Kidney (tissue), 14 donors: ENCODE results near the gene TRIM44. TPM values are rescaled to one million over a fixed set of nuclear protein-coding genes. Genes with fewer than 3 reads are reported as not detected.
A peak's percentile ranks its signal among the peaks of the same experiment; 100 is the strongest.

Source experiments
- DNase-seq, 5 donors: peaks; one replicate each; pipeline ENCODE4 v3.0.0-alpha.2; 2013 to 2020
- FAIRE-seq: peaks from 2 replicates; lab custom pipeline; 2012; peaks lifted over from hg19 to GRCh38; lab: Jason Lieb, UNC
- H3K27ac ChIP-seq, 2 donors: one replicate each; pipeline ENCODE4 v1.7.0; 2013; ENCODE audit warnings: low read depth in 2 of 2, low read length in 2 of 2, inconsistent platforms in 1 of 2
- H3K27me3 ChIP-seq: one replicate; pipeline ENCODE4 v1.7.1; 2013; ENCODE audit warnings: low read length, inconsistent platforms; ENCODE audit not compliant: control insufficient read depth, insufficient read depth
- H3K36me3 ChIP-seq, 3 donors: one replicate each; pipeline versions ENCODE4 v1.7.0 to v1.7.1; 2013; ENCODE audit warnings: low read length in 3 of 3, control low read depth in 1 of 3, inconsistent platforms in 1 of 3; ENCODE audit not compliant: insufficient read depth in 3 of 3, control insufficient read depth in 2 of 3
- H3K4me1 ChIP-seq, 3 donors: one replicate each; pipeline versions ENCODE4 v1.7.0 to v1.7.1; 2013; ENCODE audit warnings: low read length in 3 of 3, inconsistent platforms in 1 of 3, low read depth in 1 of 3; ENCODE audit not compliant: control insufficient read depth in 2 of 3, insufficient read depth in 2 of 3
- H3K4me3 ChIP-seq, 3 donors: one replicate each; pipeline versions ENCODE4 v1.7.0 to v1.8.1; 2013; ENCODE audit warnings: low read length in 3 of 3, control low read depth in 1 of 3, inconsistent platforms in 1 of 3
- H3K9ac ChIP-seq, 3 donors: one replicate each; pipeline versions ENCODE4 v1.7.0 to v1.7.1; 2013; ENCODE audit warnings: low read length in 3 of 3, control low read depth in 1 of 3, inconsistent platforms in 1 of 3
- H3K9me3 ChIP-seq, 3 donors: one replicate each; pipeline versions ENCODE4 v1.7.0 to v1.7.1; 2013; ENCODE audit warnings: low read length in 3 of 3, control low read depth in 1 of 3, inconsistent platforms in 1 of 3; ENCODE audit not compliant: control insufficient read depth in 2 of 3, insufficient read depth in 1 of 3
- CTCF ChIP-seq: IDR thresholded peaks from 3 replicates; pipeline ENCODE4 v1.5.1; 2012; ENCODE audit warnings: mild to moderate bottlenecking, moderate library complexity, borderline replicate concordance; ENCODE audit not compliant: insufficient read depth; ENCODE audit errors: extremely low read depth
- intact Hi-C: fragments of 100-400 bp; cut with DNase I; formaldehyde crosslinking; loops from one replicate; pipeline ENCODE4 v1.11.1; 2022
- polyA plus RNA-seq: library from polyadenylated mRNA; stranded (reverse); fragments of 350-450 nt; fragmentation: Illumina TruSeq; extraction: RNeasy Lipid Tissue Mini Kit (QIAGEN cat#74804); gene quantifications from one replicate; pipeline ENCODE4 v1.2.3, GENCODE V29; 2014; ENCODE audit warnings: low read depth, low replicate concordance; ENCODE audit not compliant: insufficient read depth
- total RNA-seq: library from RNA; stranded (reverse); fragmentation: NEBNext Ultra II Directional; extraction: Animal tissue kit (Norgen Biotek cat#: 25700); gene quantifications from one replicate; pipeline ENCODE4 v1.2.1, GENCODE V29; 2021
- donor health status: control.
- donor health status: control.
- donor health status: control.
- donor health status: control.
- donor health status: control.
- donor health status: DM: yes; HTN: yes; CAD: no.
- donor health status: Normal renal cell carcinoma (clear cell type).

The TRIM44 gene
- total and polyA plus RNA-seq, 2 donors from 2014 or later, result 14.5 to 88.9 TPM

- DNase-seq (no peak), FAIRE-seq (no peak)
- Histone ChIP-seq H3K9ac (no peak overlapping the region), H3K27ac (no peak overlapping the region), H3K36me3 (peaks cover 4 to 14% (median 7%) of the 10 kb centered on the region in 3 donors), H3K9me3 (no peaks in the 10 kb centered on the region), H3K4me1 (peaks cover 0 to 7% (median 0%) of the 10 kb centered on the region in 3 donors), H3K4me3 (no peak overlapping the region), H3K27me3 (no peaks in the 10 kb centered on the region)
- intact Hi-C loops, result no loop called here
- no peak for TF ChIP-seq CTCF
Observed at GRCh38 chr11:35727140-35727539, 64.6 kb downstream of the TRIM44 start.

- H3K36me3 ChIP-seq, result peaks cover 4 to 14% (median 9%) of the 10 kb centered on the region in 3 donors
- H3K4me1 ChIP-seq, result peaks cover 3 to 10% (median 6%) of the 10 kb centered on the region in 3 donors
- intact Hi-C loops, result no loop called here
- no peak overlapping the region for H3K27ac ChIP-seq
- no peak for TF ChIP-seq CTCF
- H3K4me3 ChIP-seq, result no peak overlapping the region
- DNase-seq, result no peak
- no peak overlapping the region for H3K9ac ChIP-seq
- no peaks in the 10 kb centered on the region for H3K9me3 ChIP-seq
- no peak for FAIRE-seq
- no peaks in the 10 kb centered on the region for H3K27me3 ChIP-seq
Observed at GRCh38 chr11:35730254-35730653, 67.7 kb downstream of the TRIM44 start.

GRCh38 chr11:35734669-35735410 lies 72.3 kb downstream of the TRIM44 start:
- no peaks in the 10 kb centered on the region for H3K27me3 ChIP-seq
- peak; percentile 83 for FAIRE-seq

More at GRCh38 chr11:35734669-35735410, 72.3 kb downstream of the TRIM44 start:
- Histone ChIP-seq H3K9ac (no peak overlapping the region), H3K36me3 (peaks cover 0 to 2% (median 2%) of the 10 kb centered on the region in 3 donors), H3K4me1 (peaks cover 9 to 19% (median 18%) of the 10 kb centered on the region in 3 donors), H3K27ac (peak overlapping the region; percentile 17 to 72), H3K4me3 (no peak overlapping the region), H3K9me3 (no peaks in the 10 kb centered on the region)
- no peak for TF ChIP-seq CTCF
- intact Hi-C loops, result no loop called here
- peak in 2 of 5 donors; percentile 65 to 73 for DNase-seq
